Loucy (cell line): ENCODE measurements around the gene CUX1.

ENCODE experiments used
- H2AFZ ChIP-seq: fragments of 200-600 bp; sonication (generic); 2 replicates; pipeline ENCODE4 v1.6.0; 2016; ENCODE audit warnings: antibody characterized with exemption, mild to moderate bottlenecking, low read length, moderate library complexity
- H3F3A ChIP-seq: fragments of 200-600 bp; 2 replicates; pipeline ENCODE4 v1.6.0; 2016; ENCODE audit warnings: antibody characterized with exemption, low read depth, mild to moderate bottlenecking
- H3K27me3 ChIP-seq: fragments of 200-600 bp; sonication (generic); 2 replicates; pipeline ENCODE4 v1.6.1; 2014; ENCODE audit warnings: low read length, mild to moderate bottlenecking; ENCODE audit not compliant: insufficient read depth, poor library complexity, severe bottlenecking
- H3K36me3 ChIP-seq: fragments of 200-600 bp; sonication (generic); 2 replicates; pipeline ENCODE4 v1.6.1; 2016; ENCODE audit warnings: low read length; ENCODE audit not compliant: insufficient read depth
- H3K4me1 ChIP-seq: fragments of 200-600 bp; sonication (generic); 2 replicates; pipeline ENCODE4 v1.5.1; 2014; ENCODE audit warnings: low read length, mild to moderate bottlenecking; ENCODE audit not compliant: insufficient read depth, poor library complexity, severe bottlenecking
- H3K4me2 ChIP-seq: fragments of 200-600 bp; sonication (generic); 2 replicates; pipeline ENCODE4 v1.6.0; 2014; ENCODE audit warnings: antibody characterized with exemption, low read length, low read depth, mild to moderate bottlenecking; ENCODE audit not compliant: poor library complexity, severe bottlenecking
- H3K4me3 ChIP-seq: fragments of 200-600 bp; sonication (generic); 2 replicates; pipeline ENCODE4 v1.5.1; 2014; ENCODE audit warnings: low read length, mild to moderate bottlenecking, mixed read lengths; ENCODE audit not compliant: poor library complexity, severe bottlenecking
- H3K79me2 ChIP-seq: fragments of 200-600 bp; sonication (generic); 2 replicates; pipeline ENCODE4 v1.6.1; 2014; ENCODE audit warnings: low read length; ENCODE audit not compliant: insufficient read depth
- H3K9ac ChIP-seq: fragments of 200-600 bp; sonication (generic); 2 replicates; pipeline ENCODE4 v1.6.0; 2014; ENCODE audit warnings: mild to moderate bottlenecking, low read depth, low read length, moderate library complexity; ENCODE audit not compliant: poor library complexity, severe bottlenecking
- H3K9me2 ChIP-seq: fragments of 200-600 bp; sonication (generic); replicated peaks from 2 replicates; pipeline ENCODE4 v1.6.1; 2016; ENCODE audit warnings: low read depth, low read length, mixed read lengths
- H3K9me3 ChIP-seq: fragments of 200-600 bp; sonication (generic); 2 replicates; pipeline ENCODE4 v1.6.1; 2014; ENCODE audit warnings: mild to moderate bottlenecking, antibody characterized with exemption, low read length, low read depth; ENCODE audit not compliant: insufficient read depth
- H4K20me1 ChIP-seq: fragments of 200-600 bp; sonication (generic); 2 replicates; pipeline ENCODE4 v1.6.0; 2014; ENCODE audit warnings: antibody characterized with exemption, low read length, mild to moderate bottlenecking; ENCODE audit not compliant: insufficient read depth, poor library complexity, severe bottlenecking
- CTCF ChIP-seq: fragments of 200-600 bp; sonication (generic); conservative IDR thresholded peaks from 2 replicates; pipeline ENCODE4 v1.5.1; 2014; ENCODE audit warnings: mild to moderate bottlenecking, antibody characterized with exemption, low read length
- EZH2phosphoT487 ChIP-seq: fragments of 200-600 bp; IDR thresholded peaks from 2 replicates; pipeline ENCODE4 v1.6.1; 2018; ENCODE audit warnings: antibody characterized with exemption, mild to moderate bottlenecking, moderate library complexity, borderline replicate concordance

Gene CUX1

DNA sequence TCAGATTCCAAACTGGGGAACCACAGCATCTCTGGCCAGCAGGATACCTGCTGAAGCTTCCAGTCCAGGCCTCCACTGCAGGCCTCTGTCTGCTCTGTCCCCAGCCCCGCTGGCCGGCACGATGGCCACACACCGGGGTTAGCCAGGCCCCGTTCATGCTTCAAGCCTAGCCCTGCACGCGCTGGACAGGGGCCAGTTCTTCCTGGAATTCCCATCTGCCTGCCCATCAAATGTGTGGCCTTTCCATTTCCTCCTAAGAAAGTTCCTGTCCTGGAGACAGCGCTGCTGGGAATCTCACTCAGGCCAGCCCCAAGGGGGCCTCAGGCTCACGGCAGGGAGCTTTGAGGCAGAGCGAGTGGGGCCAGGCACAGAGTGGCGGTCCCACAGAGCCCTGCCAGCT lies 487.2 kb downstream of the CUX1 start:
- Histone ChIP-seq H3F3A (no peaks in the 10 kb centered on the region), H3K36me3 (no peaks in the 10 kb centered on the region), H3K9me2 (no peaks in the 10 kb centered on the region), H3K9ac (no peak overlapping the region), H3K79me2 (no peaks in the 10 kb centered on the region), H3K4me2 (no peak overlapping the region), H2AFZ (no peak overlapping the region), H3K4me3 (no peak overlapping the region), H4K20me1 (no peaks in the 10 kb centered on the region), H3K4me1 (peaks cover 23% of the 10 kb centered on the region), H3K27me3 (no peaks in the 10 kb centered on the region), H3K9me3 (no peaks in the 10 kb centered on the region)
- TF ChIP-seq EZH2phosphoT487 (no peak), CTCF (no peak)

- no peaks in the 10 kb centered on the region for H3K9me3 ChIP-seq
- no peaks in the 10 kb centered on the region for H3F3A ChIP-seq
- peaks cover 23% of the 10 kb centered on the region for H3K4me1 ChIP-seq
- H2AFZ ChIP-seq: no peak overlapping the region
- no peaks in the 10 kb centered on the region for H4K20me1 ChIP-seq
- TF ChIP-seq CTCF (no peak), EZH2phosphoT487 (no peak)
- no peaks in the 10 kb centered on the region for H3K36me3 ChIP-seq
- no peak overlapping the region for H3K9ac ChIP-seq
- H3K4me3 ChIP-seq: no peak overlapping the region
- no peaks in the 10 kb centered on the region for H3K27me3 ChIP-seq
- H3K9me2 ChIP-seq: no peaks in the 10 kb centered on the region
- H3K79me2 ChIP-seq: no peaks in the 10 kb centered on the region
- no peak overlapping the region for H3K4me2 ChIP-seq
Observed at GRCh38 chr7:102305414-102306268, 488.2 kb downstream of the CUX1 start.

GRCh38 chr7:102306916-102307677 lies 489.7 kb downstream of the CUX1 start:
- Histone ChIP-seq H3K9me2 (no peaks in the 10 kb centered on the region), H3K9me3 (no peaks in the 10 kb centered on the region), H4K20me1 (no peaks in the 10 kb centered on the region), H3K36me3 (no peaks in the 10 kb centered on the region), H2AFZ (peak overlapping the region; percentile 8; the same call in 1 of the 2 replicates), H3K4me1 (peaks cover 23% of the 10 kb centered on the region), H3K27me3 (no peaks in the 10 kb centered on the region), H3F3A (no peaks in the 10 kb centered on the region), H3K9ac (peak overlapping the region; percentile 63), H3K4me2 (peak overlapping the region; percentile 48), H3K4me3 (peak overlapping the region; percentile 49), H3K79me2 (no peaks in the 10 kb centered on the region)
- no peak for TF ChIP-seq EZH2phosphoT487
- TF ChIP-seq CTCF: no peak
